ENCODE measurements around the gene ALOX15B. TPM values are rescaled to one million over a fixed set of nuclear protein-coding genes. Genes with fewer than 3 reads are reported as not detected.

Gene ALOX15B
- total RNA-seq, 1 experiment from 2014 or later, result 0.30 TPM

GRCh38 chr17:8052256-8053252 is 13.7 kb downstream of the ALOX15B start:
- Histone ChIP-seq H3K36me3 (ENCODE audit: control insufficient read depth in 1 of 2, insufficient read depth in 2 of 2, low read length in 2 of 2) (no peaks in the 10 kb centered on the region), H2AFZ (ENCODE audit: low read depth, low read length, poor library complexity, severe bottlenecking) (no peak overlapping the region), H3K9me3 (ENCODE audit: control insufficient read depth in 1 of 2, insufficient read depth in 1 of 2, low read depth in 1 of 2, low read length in 2 of 2) (no peaks in the 10 kb centered on the region), H3K79me2 (ENCODE audit: insufficient read depth, low read length) (no peaks in the 10 kb centered on the region), H3K27me3 (ENCODE audit: insufficient read depth, low read length) (no peaks in the 10 kb centered on the region), H3K4me2 (ENCODE audit: low read length) (no peak overlapping the region), H4K20me1 (ENCODE audit: insufficient read depth) (no peaks in the 10 kb centered on the region), H3K9ac (ENCODE audit: low read length) (no peak overlapping the region), H3K4me1 (ENCODE audit: control insufficient read depth in 1 of 2, insufficient read depth in 2 of 2, low read length in 2 of 2) (peaks cover 0 to 5% of the 10 kb centered on the region in 2 experiments; a peak in 1 of 4 replicates), H3K4me3 (replicated peaks in 1 of 2; ENCODE audit: low read depth in 1 of 2, low read length in 2 of 2) (no peak overlapping the region), H3K9me2 (ENCODE audit: insufficient read depth) (no peaks in the 10 kb centered on the region), H3K27ac (ENCODE audit: low read depth, low read length) (no peak overlapping the region)
- ChIA-PET POLR2A (no interaction called here), RAD21 (ENCODE audit: low non-redundant PET in 1 of 2, low total read pairs in 2 of 2, uncharacterized antibody in 2 of 2, unreplicated experiment in 2 of 2) (no interaction called here), CTCF (interaction anchor here (1.6 kb wide), 1 partner anchor 11 kb away, joined by 4 read pairs; no protein-coding TSS in a partner anchor)
- intact Hi-C loops (cut with micrococcal nuclease), result no loop called here
- DNase-seq (ENCODE audit: low read depth, low spot score) (no peak), ATAC-seq (no peak)
- no peak for TF ChIP-seq EGR1 (IDR thresholded peaks at IDR 0.05; ENCODE audit: low read depth)
- no peak for TF ChIP-seq CTCF (IDR thresholded peaks at IDR 0.05 in 2 of 3, conservative IDR thresholded peaks at IDR 0.05 in 1 of 3; ENCODE audit: borderline replicate concordance in 1 of 3, insufficient read depth in 1 of 3, low read depth in 2 of 3, low read length in 2 of 3)
- TF ChIP-seq EZH2 (IDR thresholded peaks at IDR 0.05), result no peak
- TF ChIP-seq POLR2A (IDR thresholded peaks at IDR 0.05; ENCODE audit: borderline replicate concordance, extremely low read depth, insufficient read depth, insufficient read length), result no peak
- no peak for TF ChIP-seq TCF7L2 (IDR thresholded peaks at IDR 0.05; ENCODE audit: borderline replicate concordance, extremely low read depth, insufficient read depth, insufficient read length)
- TF ChIP-seq YY1 (IDR thresholded peaks at IDR 0.05; ENCODE audit: extremely low read depth, insufficient replicate concordance, low read depth, low read length), result no peak
- TF ChIP-seq ZFX (IDR thresholded peaks at IDR 0.05), result no peak
- TF ChIP-seq ATF3 (IDR thresholded peaks at IDR 0.05), result no peak
- TF ChIP-seq CBX3 (IDR thresholded peaks at IDR 0.05; ENCODE audit: low read depth), result no peak
- TF ChIP-seq JUND (IDR thresholded peaks at IDR 0.05), result no peak
- TF ChIP-seq ELF1 (IDR thresholded peaks at IDR 0.05; ENCODE audit: borderline replicate concordance, low read depth), result no peak
- no peak for TF ChIP-seq CEBPB (IDR thresholded peaks at IDR 0.05; ENCODE audit: low read depth)
- no peak for TF ChIP-seq REST (IDR thresholded peaks at IDR 0.05; ENCODE audit: low read depth)
- TF ChIP-seq ZBTB33 (IDR thresholded peaks at IDR 0.05; ENCODE audit: extremely low read depth, insufficient replicate concordance, low read length), result no peak
- no peak for TF ChIP-seq SIN3A (IDR thresholded peaks at IDR 0.05; ENCODE audit: low read depth)
- no peak for TF ChIP-seq RAD21 (IDR thresholded peaks at IDR 0.05; ENCODE audit: low read depth)
- no peak for TF ChIP-seq POLR2AphosphoS5 (IDR thresholded peaks at IDR 0.05; ENCODE audit: low read depth, low read length)
- no peak for TF ChIP-seq FOSL1 (IDR thresholded peaks at IDR 0.05; ENCODE audit: low read depth)
- no TSS peak for BruUV-seq (replicated peaks)

Data from HCT116 (cell line).